IMR-90 (cell line): ENCODE data around the gene LAMB1. TPM values are rescaled to one million over a fixed set of nuclear protein-coding genes. Genes with fewer than 3 reads are reported as not detected.

ENCODE experiments used
- ATAC-seq: fragments of 200-7000 bp; cut with Tn5 transposase; 2 replicates; pipeline ENCODE4 v1.9.1; 2020; ENCODE audit warnings: low read depth, mild to moderate bottlenecking, moderate library complexity
- BruUV-seq: library from RNA; stranded (reverse); fragments of 400-500 nt; replicated peaks from 2 replicates; lab custom pipeline; 2021; lab: Mats Ljungman, UMichigan
- CTCF ChIA-PET: fragments of 300-600 bp; formaldehyde crosslinking; extraction: SDS; loops from one replicate; lab custom pipeline; 2021; ENCODE audit warnings: antibody characterized with exemption; lab: Yijun Ruan, JAX
- POLR2A ChIA-PET: fragments of 300-600 bp; sonication (Branson Sonifier 250); formaldehyde crosslinking; loops from one replicate; lab custom pipeline; 2022; ENCODE audit warnings: antibody characterized with exemption; ENCODE audit not compliant: unreplicated experiment; lab: Charles Lee
- DNase-seq: peaks from one replicate; pipeline ENCODE4 v3.0.0; 2013
- H2AFZ ChIP-seq: replicated peaks from 2 replicates; pipeline ENCODE3; 2013; ENCODE audit warnings: low read length, mild to moderate bottlenecking; ENCODE audit not compliant: poor library complexity
- H2AK5ac ChIP-seq: 2 replicates; pipeline ENCODE4 v1.6.1; 2013; ENCODE audit warnings: low read depth, low read length, inconsistent platforms
- H2AK9ac ChIP-seq: replicated peaks from 2 replicates; pipeline ENCODE3; 2013; ENCODE audit warnings: mild to moderate bottlenecking, low read depth, low read length, moderate library complexity; ENCODE audit not compliant: poor library complexity
- H2BK120ac ChIP-seq: 2 replicates; pipeline ENCODE4 v1.6.1; 2013; ENCODE audit warnings: low read depth, low read length, inconsistent platforms
- H2BK15ac ChIP-seq: 3 replicates; pipeline ENCODE4 v1.6.1; 2013; ENCODE audit warnings: low read depth, low read length, inconsistent platforms
- H2BK20ac ChIP-seq: 2 replicates; pipeline ENCODE4 v1.6.1; 2013; ENCODE audit warnings: low read depth, mild to moderate bottlenecking, inconsistent platforms, low read length, moderate library complexity
- H2BK5ac ChIP-seq: 2 replicates; pipeline ENCODE4 v1.6.1; 2013; ENCODE audit warnings: mild to moderate bottlenecking, low read depth, low read length, inconsistent platforms; ENCODE audit not compliant: poor library complexity, severe bottlenecking
- H3K14ac ChIP-seq: replicated peaks from 2 replicates; pipeline ENCODE4 v1.6.1; 2013; ENCODE audit warnings: low read depth, low read length, inconsistent platforms
- H3K18ac ChIP-seq: 2 replicates; pipeline ENCODE4 v1.6.1; 2013; ENCODE audit warnings: low read depth, low read length, control low read depth
- H3K23ac ChIP-seq: 2 replicates; pipeline ENCODE4 v1.6.1; 2013; ENCODE audit warnings: low read depth, low read length, inconsistent platforms
- H3K27ac ChIP-seq: 2 replicates; pipeline ENCODE4 v1.5.1; 2013; ENCODE audit warnings: mild to moderate bottlenecking, control low read depth, low read length; ENCODE audit not compliant: insufficient read depth
- H3K27me3 ChIP-seq: 2 replicates; pipeline ENCODE4 v1.6.1; 2013; ENCODE audit warnings: low read length; ENCODE audit not compliant: control insufficient read depth, insufficient read depth
- H3K36me3 ChIP-seq: 2 replicates; pipeline ENCODE4 v1.6.1; 2013; ENCODE audit warnings: low read length, mixed read lengths; ENCODE audit not compliant: control insufficient read depth, insufficient read depth
- H3K4ac ChIP-seq: 2 replicates; pipeline ENCODE4 v1.6.1; 2013; ENCODE audit warnings: low read depth, low read length, inconsistent platforms
- H3K4me1 ChIP-seq: 2 replicates; pipeline ENCODE4 v1.6.1; 2013; ENCODE audit warnings: low read length, mixed read lengths; ENCODE audit not compliant: control insufficient read depth, insufficient read depth
- H3K4me2 ChIP-seq: 2 replicates; pipeline ENCODE4 v1.6.1; 2013; ENCODE audit warnings: low read depth, mild to moderate bottlenecking, control low read depth, low read length, moderate library complexity
- H3K4me3 ChIP-seq: 2 replicates; pipeline ENCODE4 v1.5.1; 2013; ENCODE audit warnings: low read depth, mild to moderate bottlenecking, control low read depth, low read length, moderate library complexity; ENCODE audit not compliant: insufficient read depth
- H3K56ac ChIP-seq: 2 replicates; pipeline ENCODE4 v1.6.1; 2013; ENCODE audit warnings: low read length, inconsistent platforms; ENCODE audit not compliant: insufficient read depth; ENCODE audit errors: extremely low read depth
- H3K79me1 ChIP-seq, 2 experiments: 2 replicates each; pipeline ENCODE4 v1.6.1; 2013; ENCODE audit warnings: low read length in 2 of 2, inconsistent platforms in 1 of 2, low read depth in 1 of 2
- H3K9ac ChIP-seq: 2 replicates; pipeline ENCODE4 v1.6.1; 2013; ENCODE audit warnings: low read depth, low read length, control low read depth
- H3K9me1 ChIP-seq: 2 replicates; pipeline ENCODE4 v1.6.1; 2013; ENCODE audit warnings: low read length, inconsistent platforms; ENCODE audit not compliant: insufficient read depth
- H3K9me3 ChIP-seq: 2 replicates; pipeline ENCODE4 v1.6.1; 2013; ENCODE audit warnings: low read length; ENCODE audit not compliant: control insufficient read depth, insufficient read depth
- H4K20me1 ChIP-seq: 2 replicates; pipeline ENCODE4 v1.6.1; 2013; ENCODE audit warnings: low read length, inconsistent platforms; ENCODE audit not compliant: insufficient read depth
- H4K5ac ChIP-seq: 2 replicates; pipeline ENCODE4 v1.6.1; 2013; ENCODE audit warnings: mild to moderate bottlenecking, low read depth, low read length, control low read depth
- H4K8ac ChIP-seq, 2 experiments: 2 replicates each; pipeline ENCODE4 v1.6.1; 2013; ENCODE audit warnings: low read depth in 2 of 2, low read length in 2 of 2, control low read depth in 1 of 2, inconsistent platforms in 1 of 2
- H4K91ac ChIP-seq: 2 replicates; pipeline ENCODE4 v1.6.1; 2013; ENCODE audit warnings: low read depth, low read length, inconsistent platforms; ENCODE audit not compliant: insufficient read depth
- BHLHE40 ChIP-seq: fragments of 150-350 bp; IDR thresholded peaks from 2 replicates; pipeline ENCODE4 v1.6.1; 2016; ENCODE audit warnings: mild to moderate bottlenecking, low read depth, low read length
- CHD1 ChIP-seq: IDR thresholded peaks from 2 replicates; pipeline ENCODE4 v1.6.1; 2012; ENCODE audit warnings: low read depth, low read length, improper control_type of control experiment
- FOS ChIP-seq: fragments of 150-350 bp; IDR thresholded peaks from 2 replicates; pipeline ENCODE4 v1.6.1; 2016; ENCODE audit warnings: low read depth, low read length
- MAFK ChIP-seq: IDR thresholded peaks from 2 replicates; pipeline ENCODE4 v1.6.1; 2012; ENCODE audit warnings: low read depth, low read length, improper control_type of control experiment
- MAZ ChIP-seq: IDR thresholded peaks from 2 replicates; pipeline ENCODE4 v1.6.1; 2012; ENCODE audit warnings: low read depth, mild to moderate bottlenecking, low read length, improper control_type of control experiment, moderate library complexity, borderline replicate concordance
- MXI1 ChIP-seq: IDR thresholded peaks from 2 replicates; pipeline ENCODE4 v1.6.1; 2012; ENCODE audit warnings: low read depth, mild to moderate bottlenecking, low read length, moderate library complexity, borderline replicate concordance
- POLR2A ChIP-seq: IDR thresholded peaks from 2 replicates; pipeline ENCODE4 v1.6.1; 2012; ENCODE audit warnings: mild to moderate bottlenecking, low read depth, low read length
- RAD21 ChIP-seq: IDR thresholded peaks from 2 replicates; pipeline ENCODE4 v1.6.1; 2012; ENCODE audit warnings: low read length, improper control_type of control experiment
- RFX5 ChIP-seq: IDR thresholded peaks from 2 replicates; pipeline ENCODE4 v1.8.0; 2012; ENCODE audit warnings: low read depth, mild to moderate bottlenecking, low read length, moderate library complexity
- SMC3 ChIP-seq: fragments of 150-350 bp; IDR thresholded peaks from 2 replicates; pipeline ENCODE4 v1.6.1; 2016; ENCODE audit warnings: low read depth, mild to moderate bottlenecking, antibody characterized with exemption, low read length, moderate library complexity
- WGBS, 2 experiments: methylation state at CpG; one replicate each; pipeline versions ENCODE4 v1.1.5 to v1.1.7; 2013; ENCODE audit warnings: missing lambda C conversion rate in 2 of 2; ENCODE audit not compliant: insufficient read length in 1 of 2; ENCODE audit errors: extremely low coverage in 2 of 2; 5-methylcytosine and 5-hydroxymethylcytosine counted together
- dilution Hi-C: fragments of 300-500 bp; cut with HindIII; formaldehyde crosslinking; loops from one replicate; pipeline ENCODE4 v1.14.3; 2018; ENCODE audit warnings: low sequenced_read_pairs; ENCODE audit not compliant: unreplicated experiment
- in situ Hi-C: fragments of 300-500 bp; cut with MboI; formaldehyde crosslinking; loops from 3 replicates; pipeline ENCODE4 v1.14.3; 2019; ENCODE audit warnings: low sequenced_read_pairs, inconsistent platforms, mixed read lengths
- intact Hi-C: fragments of 100-400 bp; cut with micrococcal nuclease; formaldehyde crosslinking; loops from 2 replicates; pipeline ENCODE4 v1.10.0; 2022
- polyA plus RNA-seq, 3 experiments: library from polyadenylated mRNA; depleted of rRNA; stranded (reverse); fragments of >200 nt; gene quantifications; 2 replicates each; pipeline ENCODE4 v1.2.3, GENCODE V29; 2012; ENCODE audit warnings: low replicate concordance in 1 of 3
- total RNA-seq: library from RNA; depleted of rRNA; stranded (reverse); fragments of >200 nt; gene quantifications from 2 replicates; pipeline ENCODE4 v1.2.3, GENCODE V29; 2012
- TF ChIP-seq, protein P1 (sequence below): conservative IDR thresholded peaks from 2 replicates; pipeline ENCODE4 v1.5.1; 2012; ENCODE audit warnings: mild to moderate bottlenecking, low read depth, low read length, improper control_type of control experiment
- TF ChIP-seq, protein P2 (sequence below): fragments of 150-350 bp; IDR thresholded peaks from 2 replicates; pipeline ENCODE4 v1.6.1; 2016; ENCODE audit warnings: low read depth, mild to moderate bottlenecking, low read length, moderate library complexity, borderline replicate concordance
- TF ChIP-seq, protein P3 (sequence below): fragments of 150-350 bp; IDR thresholded peaks from 2 replicates; pipeline ENCODE4 v1.6.1; 2017; ENCODE audit warnings: mild to moderate bottlenecking, antibody characterized with exemption, low read length, low read depth

Gene LAMB1
- total and polyA plus RNA-seq, 2 of the 4 experiments (the other 2 are of a cell fraction) = 114 to 117 TPM

DNA sequence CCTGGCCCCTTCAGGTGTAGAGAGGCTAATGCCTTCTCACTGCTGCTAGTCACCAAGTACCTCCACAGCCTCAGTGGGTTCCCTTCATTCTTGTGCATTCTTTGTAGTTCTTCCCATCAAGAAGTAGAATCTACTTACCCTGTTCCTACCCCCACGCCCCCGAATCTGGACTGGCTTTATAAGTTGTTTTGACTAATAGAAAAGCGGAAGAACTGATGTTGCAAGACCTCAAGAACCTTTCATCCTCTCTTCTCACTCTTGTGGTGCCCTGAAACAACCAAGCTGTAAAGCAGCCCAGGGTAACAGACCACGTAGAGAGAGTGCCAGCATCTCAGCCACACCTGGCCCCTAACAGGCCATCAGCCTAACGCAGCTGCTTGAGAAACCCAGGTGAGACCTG is 23.2 kb upstream of the LAMB1 start:
- intact Hi-C loops = no loop called here
- Histone ChIP-seq H3K4ac (peak overlapping the region; percentile 59), H3K4me3 (no peak overlapping the region), H3K18ac (peak overlapping the region; percentile 43), H3K14ac (no peak overlapping the region; the same call in 1 of the 2 replicates), H3K9me3 (no peaks in the 10 kb centered on the region), H2BK120ac (0 out of 2 replicates have a peak overlapping the region, but pooled peaks have one; percentile 69), H2BK15ac (peak overlapping the region; percentile 74; the same call in 2 of the 3 replicates), H3K56ac (no peak overlapping the region), H3K27ac (no peak overlapping the region), H4K91ac (peak overlapping the region; percentile 70), H3K23ac (no peak overlapping the region), H3K36me3 (no peaks in the 10 kb centered on the region), H2AK9ac (no peak overlapping the region), H3K79me1 (no peaks in the 10 kb centered on the region), H4K8ac (no peak overlapping the region), H3K27me3 (no peaks in the 10 kb centered on the region), H3K4me1 (peaks cover 12% of the 10 kb centered on the region), H2BK5ac (no peak overlapping the region), H2AFZ (no peak overlapping the region), H3K4me2 (no peak overlapping the region), H2BK20ac (peak overlapping the region; percentile 37), H4K20me1 (no peaks in the 10 kb centered on the region), H2AK5ac (peak overlapping the region; percentile 73), H3K9me1 (peaks cover 2% of the 10 kb centered on the region; the same call in 1 of the 2 replicates), H3K9ac (no peak overlapping the region), H4K5ac (0 out of 2 replicates have a peak overlapping the region, but pooled peaks have one; percentile 20)
- WGBS, 2 experiments = no CpG with 5 or more reads among the region's 5 CpGs
- in situ Hi-C loops = no loop called here
- POLR2A ChIA-PET = no interaction called here
- dilution Hi-C loops = no loop called here
- BruUV-seq = no TSS peak
- ATAC-seq (no peak), DNase-seq (no peak)
- CTCF ChIA-PET = no interaction called here
- TF ChIP-seq RAD21 (no peak), FOS (no peak), MAFK (no peak), RFX5 (no peak), MXI1 (no peak), MAZ (no peak), CHD1 (no peak), BHLHE40 (no peak), POLR2A (no peak), SMC3 (no peak)
- TF ChIP-seq, protein P1, sequence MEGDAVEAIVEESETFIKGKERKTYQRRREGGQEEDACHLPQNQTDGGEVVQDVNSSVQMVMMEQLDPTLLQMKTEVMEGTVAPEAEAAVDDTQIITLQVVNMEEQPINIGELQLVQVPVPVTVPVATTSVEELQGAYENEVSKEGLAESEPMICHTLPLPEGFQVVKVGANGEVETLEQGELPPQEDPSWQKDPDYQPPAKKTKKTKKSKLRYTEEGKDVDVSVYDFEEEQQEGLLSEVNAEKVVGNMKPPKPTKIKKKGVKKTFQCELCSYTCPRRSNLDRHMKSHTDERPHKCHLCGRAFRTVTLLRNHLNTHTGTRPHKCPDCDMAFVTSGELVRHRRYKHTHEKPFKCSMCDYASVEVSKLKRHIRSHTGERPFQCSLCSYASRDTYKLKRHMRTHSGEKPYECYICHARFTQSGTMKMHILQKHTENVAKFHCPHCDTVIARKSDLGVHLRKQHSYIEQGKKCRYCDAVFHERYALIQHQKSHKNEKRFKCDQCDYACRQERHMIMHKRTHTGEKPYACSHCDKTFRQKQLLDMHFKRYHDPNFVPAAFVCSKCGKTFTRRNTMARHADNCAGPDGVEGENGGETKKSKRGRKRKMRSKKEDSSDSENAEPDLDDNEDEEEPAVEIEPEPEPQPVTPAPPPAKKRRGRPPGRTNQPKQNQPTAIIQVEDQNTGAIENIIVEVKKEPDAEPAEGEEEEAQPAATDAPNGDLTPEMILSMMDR = no peak
- TF ChIP-seq, protein P2, sequence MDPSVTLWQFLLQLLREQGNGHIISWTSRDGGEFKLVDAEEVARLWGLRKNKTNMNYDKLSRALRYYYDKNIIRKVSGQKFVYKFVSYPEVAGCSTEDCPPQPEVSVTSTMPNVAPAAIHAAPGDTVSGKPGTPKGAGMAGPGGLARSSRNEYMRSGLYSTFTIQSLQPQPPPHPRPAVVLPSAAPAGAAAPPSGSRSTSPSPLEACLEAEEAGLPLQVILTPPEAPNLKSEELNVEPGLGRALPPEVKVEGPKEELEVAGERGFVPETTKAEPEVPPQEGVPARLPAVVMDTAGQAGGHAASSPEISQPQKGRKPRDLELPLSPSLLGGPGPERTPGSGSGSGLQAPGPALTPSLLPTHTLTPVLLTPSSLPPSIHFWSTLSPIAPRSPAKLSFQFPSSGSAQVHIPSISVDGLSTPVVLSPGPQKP = no peak
- TF ChIP-seq, protein P3, sequence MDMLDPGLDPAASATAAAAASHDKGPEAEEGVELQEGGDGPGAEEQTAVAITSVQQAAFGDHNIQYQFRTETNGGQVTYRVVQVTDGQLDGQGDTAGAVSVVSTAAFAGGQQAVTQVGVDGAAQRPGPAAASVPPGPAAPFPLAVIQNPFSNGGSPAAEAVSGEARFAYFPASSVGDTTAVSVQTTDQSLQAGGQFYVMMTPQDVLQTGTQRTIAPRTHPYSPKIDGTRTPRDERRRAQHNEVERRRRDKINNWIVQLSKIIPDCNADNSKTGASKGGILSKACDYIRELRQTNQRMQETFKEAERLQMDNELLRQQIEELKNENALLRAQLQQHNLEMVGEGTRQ = no peak
